ENCODE data around the gene PTGES3L. TPM values are rescaled to one million over a fixed set of nuclear protein-coding genes. Genes with fewer than 3 reads are reported as not detected.

PTGES3L gene
- total and polyA plus RNA-seq, 8 donors: 0.26 to 3.6 (median 2.1) TPM

DNA sequence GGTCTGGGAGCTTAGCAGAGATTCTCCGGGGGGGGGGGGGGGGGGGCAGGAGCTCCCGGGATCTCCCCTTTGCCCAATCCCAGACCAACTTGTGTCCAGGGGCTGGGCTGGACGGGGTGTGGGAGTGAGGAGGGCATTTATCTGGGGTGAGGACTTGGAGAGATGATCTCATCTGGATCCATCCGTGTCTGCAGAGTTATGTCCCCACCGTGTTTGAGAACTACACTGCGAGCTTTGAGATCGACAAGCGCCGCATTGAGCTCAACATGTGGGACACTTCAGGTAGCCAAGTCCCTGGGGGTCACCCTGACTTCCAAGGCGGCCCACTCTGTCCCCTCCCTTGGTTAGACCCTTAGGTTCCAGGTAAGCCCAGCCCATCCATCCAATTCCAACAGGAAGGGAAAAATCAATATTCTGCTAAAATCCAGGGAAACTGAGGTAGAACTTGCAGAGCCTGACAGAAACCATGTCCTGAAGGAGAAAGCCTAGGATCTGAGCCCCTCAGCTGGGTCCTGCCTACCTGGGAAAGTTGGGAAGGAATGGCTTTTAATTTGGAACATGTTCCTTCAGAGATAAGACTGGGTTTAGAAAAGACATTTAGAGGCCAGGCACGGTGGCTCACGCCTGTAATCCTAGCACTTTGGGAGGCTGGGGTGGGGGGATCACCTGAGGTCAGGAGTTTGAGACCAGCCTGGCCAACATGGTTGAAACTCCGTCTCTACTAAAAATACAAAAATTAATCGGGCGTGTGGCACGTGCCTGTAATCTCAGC, 46.1 kb upstream of the PTGES3L start:
- H3K36me3 ChIP-seq: no peaks in the 10 kb centered on the region
- no peaks in the 10 kb centered on the region for H3K27me3 ChIP-seq
- ATAC-seq: no peak
- no peak for TF ChIP-seq CTCF (IDR thresholded peaks at IDR 0.05)
- H3K27ac ChIP-seq: no peak overlapping the region
- DNase-seq: no peak
- no peak overlapping the region for H3K4me3 ChIP-seq
- H3K9me3 ChIP-seq: no peaks in the 10 kb centered on the region
- H3K4me1 ChIP-seq: peaks cover 0 to 33% of the 10 kb centered on the region in 2 donors
- intact Hi-C loops (cut with DNase I): loop anchor here in 1 of 2 donors (10.0 kb wide), 1 partner anchor 289 kb away; no protein-coding TSS in a partner anchor

DNA sequence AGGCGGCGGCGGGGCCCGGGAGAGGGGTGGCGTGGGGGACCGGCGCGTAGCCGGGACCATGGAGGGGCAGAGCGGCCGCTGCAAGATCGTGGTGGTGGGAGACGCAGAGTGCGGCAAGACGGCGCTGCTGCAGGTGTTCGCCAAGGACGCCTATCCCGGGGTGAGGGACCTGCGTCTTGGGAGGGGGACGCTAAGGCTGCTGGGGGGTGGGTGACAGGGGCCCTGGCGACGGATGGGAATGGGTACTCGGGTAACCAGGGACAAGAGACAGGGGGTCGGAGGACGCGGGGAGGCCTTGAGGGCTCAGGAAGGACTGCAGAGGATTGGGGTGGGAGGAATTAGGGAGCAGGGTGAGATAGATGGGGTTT, 45.4 kb upstream of the PTGES3L start:
- Histone ChIP-seq H3K36me3 (no peaks in the 10 kb centered on the region), H3K4me1 (peaks cover 2 to 40% of the 10 kb centered on the region in 2 donors), H3K27ac (no peak overlapping the region), H3K9me3 (no peaks in the 10 kb centered on the region), H3K4me3 (peak overlapping the region in 1 of 2 donors; percentile 56), H3K27me3 (no peaks in the 10 kb centered on the region)
- intact Hi-C loops (cut with DNase I): loop anchor here in 1 of 2 donors (10.0 kb wide), 1 partner anchor 290 kb away; no protein-coding TSS in a partner anchor
- no peak for DNase-seq
- no peak for ATAC-seq
- no peak for TF ChIP-seq CTCF (IDR thresholded peaks at IDR 0.05)

DNA sequence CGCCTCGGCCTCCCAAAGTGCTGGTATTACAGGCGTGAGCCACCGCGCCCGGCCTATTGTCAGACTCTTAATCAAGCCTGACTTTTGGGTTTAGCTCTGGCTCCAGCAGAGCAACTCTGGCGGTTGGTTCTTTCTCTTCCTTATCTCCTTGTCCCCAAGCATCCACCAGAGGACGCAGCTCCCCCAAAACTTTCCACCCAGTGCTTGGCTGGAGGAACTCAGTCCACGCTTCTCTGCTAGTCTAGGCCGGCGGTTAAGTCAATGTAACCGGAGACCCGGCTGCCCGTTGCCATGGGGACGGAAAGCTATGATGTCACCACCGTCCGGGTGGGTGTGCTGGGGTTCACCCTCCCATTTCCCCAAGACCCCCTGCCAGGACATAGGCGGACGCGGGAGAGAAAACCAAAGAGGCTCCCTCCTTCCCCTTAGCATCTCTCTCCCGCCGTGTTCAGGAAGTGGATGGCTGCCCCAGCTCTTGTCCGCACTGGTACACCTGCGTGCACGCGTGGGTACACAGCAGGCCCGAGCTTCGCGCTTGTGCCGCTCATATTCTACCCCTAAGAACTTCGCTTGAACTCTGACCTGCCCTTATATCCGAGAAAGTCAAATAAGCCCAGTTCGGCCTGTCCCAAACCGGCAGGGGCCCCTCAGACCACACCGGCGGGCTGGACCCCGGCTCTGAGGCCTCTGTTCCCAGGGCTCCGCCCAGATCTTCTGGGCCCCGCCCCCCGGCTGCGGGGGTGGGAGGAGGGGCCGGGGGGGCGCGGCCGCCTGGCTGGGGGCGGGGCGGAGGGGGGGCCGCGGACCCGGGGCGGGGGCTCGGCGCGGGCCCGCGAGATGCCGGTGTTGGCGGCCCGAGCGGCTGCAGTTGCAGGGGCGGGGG, 44.8 kb upstream of the PTGES3L start, which contains the start of gene RND2:
RND2 (plus strand) TSS at position 825 of the 883 bp plus-strand sequence. CDS start 117 bp downstream, outside the sequence.
- Histone ChIP-seq H3K27me3 (no peaks in the 10 kb centered on the region), H3K9me3 (no peaks in the 10 kb centered on the region), H3K4me1 (peaks cover 8 to 46% of the 10 kb centered on the region in 2 donors), H3K27ac (peak within 1 kb of the TSS in 1 of 2 donors; percentile 61), H3K4me3 (peak within 1 kb of the TSS; percentile 43 to 56), H3K36me3 (no peaks in the 10 kb centered on the region)
- peak; percentile 57 to 61 for TF ChIP-seq CTCF (IDR thresholded peaks at IDR 0.05)
- intact Hi-C loops (cut with DNase I): loop anchor here in 1 of 2 donors (10.0 kb wide), 1 partner anchor 290 kb away; no protein-coding TSS in a partner anchor
- DNase-seq: peak; percentile 81 to 95 (median 88)
- ATAC-seq: peak; percentile 77

DNA sequence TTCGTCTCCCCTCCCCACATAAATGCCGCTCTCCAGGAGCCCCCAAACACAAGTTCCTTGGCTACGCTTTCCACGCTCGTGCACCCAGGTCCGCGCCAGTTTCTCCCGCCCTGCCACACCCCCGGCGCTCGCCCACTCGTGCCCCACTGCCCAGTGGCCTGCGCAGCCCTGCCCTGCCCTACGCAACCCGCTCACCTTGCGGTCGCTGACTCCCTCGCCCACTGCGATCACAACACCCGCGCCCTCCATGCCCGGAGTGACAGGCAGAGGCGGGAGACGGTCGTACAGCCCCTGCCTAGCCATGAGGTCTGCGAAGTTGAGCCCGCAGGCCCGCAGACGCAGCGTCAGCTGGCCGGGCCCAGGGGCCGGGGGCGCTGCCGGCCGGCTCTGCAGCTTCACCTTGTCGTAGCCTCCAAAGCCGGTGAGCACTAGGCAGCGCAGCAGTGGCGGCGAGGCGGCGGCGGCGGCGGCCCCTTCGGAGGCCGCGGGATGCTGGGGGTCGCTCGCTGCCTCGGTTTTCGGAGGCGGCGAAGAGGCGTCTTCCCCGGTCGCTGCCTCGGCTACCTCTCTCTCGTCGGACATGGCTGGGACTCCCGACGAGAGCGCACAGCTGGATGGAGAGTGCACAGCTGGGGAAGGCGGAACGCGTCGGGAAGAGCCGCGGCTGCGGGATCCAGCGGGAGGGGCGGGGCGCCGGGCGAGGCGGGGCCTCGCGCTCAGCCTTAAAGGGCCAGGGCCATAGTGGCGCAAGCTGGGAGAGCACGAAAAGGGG, 42.0 kb upstream of the PTGES3L start, which contains the start of gene VAT1:
VAT1 (minus strand) TSS at position 645 of the 772 bp plus-strand sequence; CDS start at position 582, 63 bp downstream.
- TF ChIP-seq CTCF (IDR thresholded peaks at IDR 0.05): no peak
- intact Hi-C loops (cut with DNase I): loop anchor here in 1 of 2 donors (10.0 kb wide), 1 partner anchor 293 kb away; no protein-coding TSS in a partner anchor
- H3K4me1 ChIP-seq: peaks cover 14 to 64% of the 10 kb centered on the region in 2 donors

More for the DNA sequence above, 42.0 kb upstream of the PTGES3L start, which contains the start of gene VAT1:
- Histone ChIP-seq H3K9me3 (no peaks in the 10 kb centered on the region), H3K27ac (peak within 1 kb of the TSS; percentile 88 to 90), H3K27me3 (no peaks in the 10 kb centered on the region), H3K36me3 (peaks cover 0 to 16% of the 10 kb centered on the region in 2 donors), H3K4me3 (peak within 1 kb of the TSS; percentile 100)
- ATAC-seq (peak; percentile 81), DNase-seq (peak; percentile 78 to 97 (median 86))

Data from left lung (tissue), 10 donors.